Measurements from ENCODE around the gene SPCS1. TPM values are rescaled to one million over a fixed set of nuclear protein-coding genes. Genes with fewer than 3 reads are reported as not detected.

Gene SPCS1
- total and polyA plus RNA-seq, 9 of the 15 experiments (the other 6 are each of a cell fraction or from before 2014, with no cell fraction given): 73.9 to 567 (median 127) TPM

- TF ChIP-seq ILK (tag; IDR thresholded peaks at IDR 0.05; ENCODE audit: borderline replicate concordance, low read depth): no peak
- no peak for TF ChIP-seq CTCFL (IDR thresholded peaks at IDR 0.05; ENCODE audit: borderline replicate concordance, insufficient read depth, low read depth, low read length, poor library complexity, severe bottlenecking)
- TF ChIP-seq HMBOX1 (IDR thresholded peaks at IDR 0.05): no peak
- no peak for TF ChIP-seq STAT6 (CRISPR knock-in tag; IDR thresholded peaks at IDR 0.05)
- TF ChIP-seq ZC3H8 (IDR thresholded peaks at IDR 0.05): no peak
- TF ChIP-seq ZNF431 (CRISPR knock-in tag; IDR thresholded peaks at IDR 0.05): no peak
- no peak for TF ChIP-seq ZNF589 (CRISPR knock-in tag; IDR thresholded peaks at IDR 0.05; ENCODE audit: low read depth)
- no peak for TF ChIP-seq ATF4 (CRISPR knock-in tag; IDR thresholded peaks at IDR 0.05)
- no peak for TF ChIP-seq TCF7L2 (IDR thresholded peaks at IDR 0.05; ENCODE audit: low read depth, low read length)
- no peak for TF ChIP-seq NCOR1 (IDR thresholded peaks at IDR 0.05)
- no peak for TF ChIP-seq NFIC (IDR thresholded peaks at IDR 0.05)
- no peak for TF ChIP-seq ZNF277 (CRISPR knock-in tag; IDR thresholded peaks at IDR 0.05; ENCODE audit: borderline replicate concordance)
- TF ChIP-seq THAP7 (CRISPR knock-in tag; IDR thresholded peaks at IDR 0.05): no peak
- peak; percentile 49 for TF ChIP-seq JUND (IDR thresholded peaks at IDR 0.05; ENCODE audit: borderline replicate concordance, low read depth, low read length)
- TF ChIP-seq JUND (tag; IDR thresholded peaks at IDR 0.05; ENCODE audit: borderline replicate concordance, low read depth, low read length): no peak
- TF ChIP-seq ZBTB17 (CRISPR knock-in tag; IDR thresholded peaks at IDR 0.05): no peak
- TF ChIP-seq FIP1L1 (IDR thresholded peaks at IDR 0.05; ENCODE audit: low read depth, low read length, poor library complexity, severe bottlenecking): no peak
- TF ChIP-seq CTBP1 (IDR thresholded peaks at IDR 0.05; ENCODE audit: borderline replicate concordance): peak; percentile 92
Measured at GRCh38 chr3:52685709-52686691, 19.9 kb upstream of the SPCS1 start, which contains the start of the genes GNL3 and PBRM1 (continued).

All from K562 (cell line).